ENCODE measurements around the gene SHC1. TPM values are rescaled to one million over a fixed set of nuclear protein-coding genes. Genes with fewer than 3 reads are reported as not detected.

SHC1 gene
- total and polyA plus RNA-seq, 4 experiments from 2014 or later, result 36.4 to 81.7 (median 61.4) TPM

DNA sequence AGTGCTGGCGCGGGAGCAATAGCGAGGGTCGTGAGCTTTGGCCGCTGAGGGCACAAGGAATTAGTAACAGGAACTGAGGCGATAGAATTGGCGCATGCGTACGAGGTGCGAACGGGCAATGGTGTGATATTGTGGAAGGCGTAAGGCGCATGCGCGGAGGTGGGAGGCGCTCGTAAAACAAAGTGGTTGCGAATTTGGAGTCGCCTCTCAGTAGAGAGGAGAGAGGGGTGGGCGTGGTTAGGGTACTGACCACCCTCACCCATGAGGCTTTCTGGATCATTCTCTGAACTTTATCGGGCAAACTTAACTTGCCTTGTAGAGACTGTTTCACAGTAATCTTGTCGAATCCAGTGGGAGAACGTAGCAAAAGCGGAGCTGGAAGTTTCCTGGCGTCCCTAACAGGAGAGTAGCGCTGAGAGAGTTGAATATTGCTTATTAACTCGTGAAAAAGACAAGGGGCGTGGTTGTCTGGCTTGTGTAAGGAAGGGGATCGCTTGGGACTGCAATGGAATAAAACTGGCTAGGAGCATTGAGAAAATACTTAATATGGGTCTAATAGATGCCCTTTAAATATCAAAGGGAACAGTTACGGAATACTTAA, 4.4 kb upstream of the SHC1 start:
- Mint-ChIP-seq H3K36me3 (peaks cover 4 to 11% of the 10 kb centered on the region in 2 donors), H3K4me3 (no peak overlapping the region), H3K9me3 (no peaks in the 10 kb centered on the region), H3K27me3 (no peaks in the 10 kb centered on the region), H3K27ac (no peak overlapping the region), H3K4me1 (peaks cover 18 to 33% (median 24%) of the 10 kb centered on the region in 4 donors)
- Histone ChIP-seq H3K4me3 (ENCODE audit: low read length in 2 of 2) (peak overlapping the region; percentile 67 to 100), H3K27ac (ENCODE audit: low read depth, low read length) (peak overlapping the region; percentile 95), H3K4me1 (ENCODE audit: insufficient read depth, low read length) (peaks cover 45% of the 10 kb centered on the region), H3K27me3 (ENCODE audit: insufficient read depth, low read length) (no peaks in the 10 kb centered on the region), H3K36me3 (ENCODE audit: insufficient read depth, low read length) (no peaks in the 10 kb centered on the region), H3K9me3 (ENCODE audit: control insufficient read depth in 1 of 2, low read length in 2 of 2) (no peaks in the 10 kb centered on the region)
- intact Hi-C loops (cut with micrococcal nuclease), result loop anchor here (1.0 to 2.0 kb wide), 6 partner anchors 8 to 76 kb away; partner anchors contain the start of genes ADAM15, FLAD1, PMVK and PYGO2
- DNase-seq, result peak in 4 of 5 donors; percentile 96 to 97 (median 97)
- ChIA-PET POLR2A (ENCODE audit: partially characterized antibody) (interaction anchor here (1.0 to 41.7 kb wide), 11 partner anchors 9 to 795 kb away, joined by 3 to 1543 read pairs (median 9); partner anchors contain the start of genes ADAM15, FLAD1, LENEP and PBXIP1), CTCF (ENCODE audit: partially characterized antibody) (interaction anchor here (1.3 to 16.3 kb wide), 7 partner anchors 11 to 42 kb away, joined by 4 to 226 read pairs (median 23); partner anchors contain the start of genes PBXIP1 and PYGO2)

DNA sequence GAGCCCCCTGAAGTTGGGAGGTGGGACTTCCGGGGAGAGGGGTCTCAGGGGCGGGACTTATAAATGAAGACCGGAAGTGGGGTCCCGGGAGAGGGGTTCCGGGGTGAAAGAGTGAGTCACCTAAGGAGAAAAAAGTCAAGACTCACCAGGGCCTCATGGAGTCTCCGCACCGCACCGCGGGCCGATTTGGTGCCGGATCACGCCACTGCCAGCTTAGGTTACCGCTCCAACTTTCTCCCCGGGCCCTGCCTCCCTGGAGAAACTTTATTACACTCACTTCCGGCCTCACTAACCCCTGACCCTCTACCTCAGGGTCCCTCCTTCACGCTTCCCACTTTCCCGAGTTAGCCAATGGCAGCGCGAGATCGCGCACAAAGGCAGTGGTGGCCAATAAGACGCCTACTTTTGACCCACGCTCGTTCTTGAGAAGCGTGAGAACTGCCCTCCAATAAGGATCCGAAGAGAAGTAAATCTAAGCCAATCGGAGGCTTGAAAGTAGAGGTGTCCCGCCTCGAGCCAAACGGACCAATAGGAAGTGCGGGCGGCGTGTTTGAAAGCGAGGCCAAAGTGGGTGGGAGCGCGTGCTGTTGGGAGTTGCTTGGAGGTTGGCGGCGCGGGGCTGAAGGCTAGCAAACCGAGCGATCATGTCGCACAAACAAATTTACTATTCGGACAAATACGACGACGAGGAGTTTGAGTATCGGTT, 3.7 kb upstream of the SHC1 start, which contains the start of gene CKS1B:
Gene CKS1B (plus strand): TSS at position 580 of the 706 bp plus-strand sequence. CDS start 65 bp downstream, at position 645.
- CTCF ChIA-PET (ENCODE audit: partially characterized antibody), result interaction anchor here (0.7 to 16.3 kb wide), 11 partner anchors 9 to 1009 kb away, joined by 3 to 226 read pairs (median 7); partner anchors contain the start of genes FLAD1, LENEP, PBXIP1 and PYGO2

DNA sequence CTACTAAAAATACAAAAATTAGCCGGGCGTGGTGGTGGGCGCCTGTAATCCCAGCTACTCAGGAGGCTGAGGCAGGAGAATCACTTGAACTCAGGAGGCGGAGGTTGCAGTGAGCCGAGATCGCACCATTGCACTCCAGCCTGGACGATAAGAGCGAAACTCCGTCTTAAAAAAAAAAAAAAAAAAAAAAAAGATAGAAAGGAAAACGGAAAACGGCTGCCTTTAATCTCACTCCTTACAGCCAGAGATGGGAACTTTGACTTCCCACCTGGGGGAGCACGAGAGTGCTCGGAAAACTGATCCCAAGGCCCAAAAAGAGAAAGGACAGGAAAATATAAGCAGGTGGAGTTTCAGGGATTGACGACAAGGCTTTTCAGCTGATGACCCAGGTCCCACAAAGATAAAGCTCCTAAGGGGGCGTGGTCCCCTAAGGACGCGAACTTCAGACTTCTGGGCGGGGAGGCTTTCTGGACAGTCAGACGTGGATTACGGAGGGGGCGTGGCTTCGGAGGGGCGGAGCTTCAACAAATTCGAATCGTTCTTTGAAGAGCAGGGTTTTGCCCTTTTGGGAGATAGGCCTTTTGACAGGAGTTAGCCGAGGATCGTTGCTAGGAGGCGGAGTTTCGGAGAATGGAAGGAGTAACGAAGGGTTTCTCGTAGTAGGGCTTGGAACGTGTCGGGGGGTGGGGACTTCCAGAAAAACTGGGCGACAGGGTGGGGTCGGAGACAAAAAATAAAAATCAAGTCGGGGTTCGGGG, 3.0 kb upstream of the SHC1 start:
- ChIA-PET CTCF (ENCODE audit: partially characterized antibody) (interaction anchor here (0.7 to 16.3 kb wide), 9 partner anchors 9 to 1008 kb away, joined by 3 to 226 read pairs (median 17); partner anchors contain the start of genes FLAD1, LENEP, PBXIP1 and PYGO2), POLR2A (ENCODE audit: partially characterized antibody) (interaction anchor here (0.6 to 41.7 kb wide), 9 partner anchors 8 to 793 kb away, joined by 3 to 1543 read pairs (median 36); partner anchors contain the start of genes FLAD1, LENEP, PBXIP1 and PMVK)
- no peaks in the 10 kb centered on the region for H3K9me3 ChIP-seq (ENCODE audit: control insufficient read depth in 1 of 2, low read length in 2 of 2)
- Mint-ChIP-seq H3K36me3 (peaks cover 4 to 19% of the 10 kb centered on the region in 2 donors), H3K27me3 (no peaks in the 10 kb centered on the region), H3K4me1 (peaks cover 22 to 43% (median 27%) of the 10 kb centered on the region in 4 donors), H3K9me3 (no peaks in the 10 kb centered on the region), H3K27ac (no peak overlapping the region), H3K4me3 (no peak overlapping the region)
- H3K4me1 ChIP-seq (ENCODE audit: insufficient read depth, low read length), result peaks cover 45% of the 10 kb centered on the region
- H3K36me3 ChIP-seq (ENCODE audit: insufficient read depth, low read length), result peaks cover 10% of the 10 kb centered on the region
- intact Hi-C loops (cut with micrococcal nuclease), result loop anchor here (1.0 to 2.0 kb wide), 7 partner anchors 10 to 77 kb away; partner anchors contain the start of genes ADAM15, FLAD1, PMVK and PYGO2
- H3K27me3 ChIP-seq (ENCODE audit: insufficient read depth, low read length), result no peaks in the 10 kb centered on the region
- peak overlapping the region; percentile 67 to 83 for H3K4me3 ChIP-seq (ENCODE audit: low read length in 2 of 2)
- peak overlapping the region; percentile 95 for H3K27ac ChIP-seq (ENCODE audit: low read depth, low read length)
- DNase-seq, result peak; percentile 83 to 96 (median 85)

More for the DNA sequence above, 3.7 kb upstream of the SHC1 start, which contains the start of gene CKS1B:
- H3K4me3 ChIP-seq (ENCODE audit: low read length in 2 of 2), result peak within 1 kb of the TSS; percentile 67 to 100
- Mint-ChIP-seq H3K36me3 (peaks cover 4 to 12% of the 10 kb centered on the region in 2 donors), H3K9me3 (no peaks in the 10 kb centered on the region), H3K27ac (no peak within 1 kb of the TSS), H3K4me1 (peaks cover 22 to 38% (median 26%) of the 10 kb centered on the region in 4 donors), H3K27me3 (no peaks in the 10 kb centered on the region), H3K4me3 (no peak within 1 kb of the TSS)
- peak within 1 kb of the TSS; percentile 95 for H3K27ac ChIP-seq (ENCODE audit: low read depth, low read length)
- POLR2A ChIA-PET (ENCODE audit: partially characterized antibody), result interaction anchor here (1.0 to 41.7 kb wide), 10 partner anchors 8 to 794 kb away, joined by 3 to 1543 read pairs (median 22); partner anchors contain the start of genes ADAM15, FLAD1, LENEP and PBXIP1
- peak; percentile 99 for DNase-seq
- intact Hi-C loops (cut with micrococcal nuclease), result loop anchor here (1.0 to 2.0 kb wide), 6 partner anchors 9 to 77 kb away; partner anchors contain the start of genes ADAM15, FLAD1, PMVK and PYGO2
- H3K27me3 ChIP-seq (ENCODE audit: insufficient read depth, low read length), result no peaks in the 10 kb centered on the region
- peaks cover 45% of the 10 kb centered on the region for H3K4me1 ChIP-seq (ENCODE audit: insufficient read depth, low read length)
- peaks cover 6% of the 10 kb centered on the region for H3K36me3 ChIP-seq (ENCODE audit: insufficient read depth, low read length)
- H3K9me3 ChIP-seq (ENCODE audit: control insufficient read depth in 1 of 2, low read length in 2 of 2), result no peaks in the 10 kb centered on the region

DNA sequence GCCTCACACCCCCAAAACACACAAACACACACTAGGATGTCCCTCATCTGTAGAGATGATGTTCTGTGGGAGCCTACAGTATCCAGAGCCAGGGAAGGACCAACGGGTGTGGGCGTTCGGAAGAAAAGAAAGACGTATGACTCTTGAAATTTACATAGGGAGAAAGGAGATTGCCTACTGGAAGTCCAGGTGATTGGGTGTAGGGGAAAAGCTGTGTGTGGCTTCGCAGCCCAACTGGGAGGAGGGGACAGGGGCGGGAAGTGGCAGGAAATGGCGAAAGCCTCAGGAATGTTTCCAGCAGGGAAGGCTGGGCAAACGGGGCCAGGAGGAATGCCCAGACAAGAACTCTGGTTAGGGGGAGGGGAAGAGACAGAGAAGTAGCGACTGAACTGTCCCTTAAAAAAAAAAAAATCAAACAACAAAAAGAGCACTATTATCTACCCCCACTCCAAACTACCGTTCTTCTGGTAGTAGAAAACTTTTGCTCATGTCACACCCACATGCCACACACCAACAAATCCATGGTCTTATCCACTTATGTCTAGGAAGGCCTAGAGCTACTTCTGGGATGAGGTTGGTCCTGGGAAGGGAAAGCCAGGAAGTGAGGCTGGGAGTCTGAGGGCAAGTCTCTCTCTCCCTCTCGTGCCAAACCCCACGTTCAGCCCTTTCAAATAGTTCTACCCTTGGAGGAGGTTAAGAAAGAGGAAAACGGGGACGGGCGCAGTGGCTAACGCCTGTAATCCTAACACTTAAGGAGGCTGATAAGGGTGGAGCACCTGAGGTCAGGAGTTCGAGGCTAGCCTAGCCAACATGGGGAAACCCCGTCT, 2.2 kb upstream of the SHC1 start:
- Histone ChIP-seq H3K9me3 (ENCODE audit: control insufficient read depth in 1 of 2, low read length in 2 of 2) (no peaks in the 10 kb centered on the region), H3K4me3 (ENCODE audit: low read length in 2 of 2) (no peak overlapping the region), H3K36me3 (ENCODE audit: insufficient read depth, low read length) (peaks cover 18% of the 10 kb centered on the region), H3K27me3 (ENCODE audit: insufficient read depth, low read length) (no peaks in the 10 kb centered on the region), H3K4me1 (ENCODE audit: insufficient read depth, low read length) (peaks cover 45% of the 10 kb centered on the region), H3K27ac (ENCODE audit: low read depth, low read length) (peak overlapping the region; percentile 95)
- Mint-ChIP-seq H3K27ac (peak overlapping the region in 1 of 7 donors; percentile 82), H3K36me3 (peaks cover 8 to 27% of the 10 kb centered on the region in 2 donors), H3K4me3 (peak overlapping the region in 3 of 8 donors; percentile 9 to 60 (median 52)), H3K9me3 (no peaks in the 10 kb centered on the region), H3K27me3 (no peaks in the 10 kb centered on the region), H3K4me1 (peaks cover 22 to 40% (median 27%) of the 10 kb centered on the region in 4 donors)
- CTCF ChIA-PET (ENCODE audit: partially characterized antibody), result interaction anchor here (0.5 to 16.3 kb wide), 9 partner anchors 8 to 188 kb away, joined by 3 to 226 read pairs (median 17); partner anchors contain the start of genes FLAD1, LENEP, PBXIP1 and PYGO2
- intact Hi-C loops (cut with micrococcal nuclease), result loop anchor here (1.0 kb wide), 1 partner anchor 45 kb away; no protein-coding TSS in a partner anchor
- DNase-seq, result no peak
- POLR2A ChIA-PET (ENCODE audit: partially characterized antibody), result interaction anchor here (0.6 to 41.7 kb wide), 8 partner anchors 8 to 90 kb away, joined by 3 to 1543 read pairs (median 48); partner anchors contain the start of genes FLAD1, LENEP, PBXIP1 and PMVK

DNA sequence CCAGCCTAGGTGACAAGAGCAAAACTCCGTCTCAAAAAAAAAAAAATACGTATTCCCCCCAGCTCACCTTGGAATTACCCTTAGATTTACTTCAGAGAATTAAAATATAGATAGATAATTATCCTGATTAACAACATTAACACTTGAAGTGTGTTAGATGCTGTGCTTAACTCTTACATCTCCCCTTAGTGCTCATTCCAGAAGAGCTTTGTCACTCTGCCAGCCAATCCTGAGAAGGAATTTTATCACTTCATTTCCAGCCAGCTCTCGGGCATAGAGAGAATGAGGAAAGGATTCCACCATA, 1.6 kb upstream of the SHC1 start:
- H3K27me3 Mint-ChIP-seq, result no peaks in the 10 kb centered on the region
- H3K9me3 Mint-ChIP-seq, result no peaks in the 10 kb centered on the region
- DNase-seq, result no peak
- H3K4me1 Mint-ChIP-seq, result peaks cover 22 to 36% (median 28%) of the 10 kb centered on the region in 4 donors
- intact Hi-C loops (cut with micrococcal nuclease), result no loop called here
- Histone ChIP-seq H3K36me3 (ENCODE audit: insufficient read depth, low read length) (peaks cover 23% of the 10 kb centered on the region), H3K4me1 (ENCODE audit: insufficient read depth, low read length) (peaks cover 45% of the 10 kb centered on the region), H3K4me3 (ENCODE audit: low read length in 2 of 2) (no peak overlapping the region), H3K27ac (ENCODE audit: low read depth, low read length) (peak overlapping the region; percentile 95), H3K9me3 (ENCODE audit: control insufficient read depth in 1 of 2, low read length in 2 of 2) (no peaks in the 10 kb centered on the region), H3K27me3 (ENCODE audit: insufficient read depth, low read length) (no peaks in the 10 kb centered on the region)
- peak overlapping the region in 2 of 8 donors; percentile 9 to 52 for H3K4me3 Mint-ChIP-seq
- peak overlapping the region in 1 of 7 donors; percentile 82 for H3K27ac Mint-ChIP-seq
- ChIA-PET CTCF (ENCODE audit: partially characterized antibody) (interaction anchor here (1.2 to 16.3 kb wide), 6 partner anchors 11 to 45 kb away, joined by 3 to 226 read pairs (median 32); partner anchors contain the start of genes FLAD1, PBXIP1 and PYGO2), POLR2A (ENCODE audit: partially characterized antibody) (interaction anchor here (1.4 to 41.7 kb wide), 6 partner anchors 9 to 35 kb away, joined by 3 to 1543 read pairs (median 92); partner anchors contain the start of genes FLAD1, LENEP, PBXIP1 and PMVK)
- H3K36me3 Mint-ChIP-seq, result peaks cover 10 to 29% of the 10 kb centered on the region in 2 donors
